Measurements from ENCODE around the gene SUGT1.

- TF ChIP-seq CTCF (IDR thresholded peaks at IDR 0.05): no peak
- no peak for TF ChIP-seq POLR2AphosphoS5 (IDR thresholded peaks at IDR 0.05; ENCODE audit: insufficient read depth in 1 of 2, low read depth in 1 of 2)
Observed at GRCh38 chr13:52725302-52725701, 72.7 kb downstream of the SUGT1 start.

Measured in vagina (tissue), 2 donors.